GM19467 (cell line): ENCODE data around the gene ANGPT4.
"Not testable (repeated sequence)": the region's sequence is repeated elsewhere in the genome, so short reads cannot be mapped to it uniquely, and the experiment has no call there.

Source experiments
- ATAC-seq: cut with Tn5 transposase; IDR thresholded peaks from one replicate; pipeline ENCODE4 v1.9.1; 2021; ENCODE audit warnings: mild to moderate bottlenecking, moderate library complexity; ENCODE audit not compliant: unreplicated experiment

ANGPT4 gene

GRCh38 chr20:909641-910040 is 6.5 kb downstream of the ANGPT4 start:
- ATAC-seq = no peak

DNA sequence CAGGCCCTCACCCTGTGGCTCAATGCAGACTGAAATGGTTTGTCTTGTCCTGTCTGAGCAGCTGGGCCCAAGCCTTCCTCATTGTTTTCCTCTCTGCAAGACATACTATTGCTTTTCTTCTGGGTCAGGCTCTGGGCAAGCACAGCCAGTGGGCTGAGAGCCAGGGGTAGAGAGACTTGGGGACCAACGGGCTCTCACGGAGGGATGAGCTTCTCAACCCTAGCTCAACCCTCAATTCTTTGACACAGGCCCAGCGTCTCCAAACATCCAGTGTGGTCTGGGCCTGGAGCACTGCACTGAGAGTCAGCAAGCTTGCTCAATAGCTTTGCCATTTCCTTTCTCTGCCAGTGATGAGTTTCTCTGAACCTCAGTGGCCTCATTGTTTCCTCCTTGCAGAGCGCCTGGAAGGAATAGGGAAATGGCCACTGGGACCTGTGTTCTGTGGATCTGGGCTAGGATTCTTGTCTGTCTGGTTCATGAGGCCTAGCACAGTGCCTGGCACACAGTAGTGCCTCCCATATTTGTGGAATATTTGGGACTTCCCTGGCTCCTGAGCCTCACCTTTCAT is 9.3 kb downstream of the ANGPT4 start:
- no peak for ATAC-seq

- no peak for ATAC-seq
Observed at GRCh38 chr20:906001-906520, 10.1 kb downstream of the ANGPT4 start.

DNA sequence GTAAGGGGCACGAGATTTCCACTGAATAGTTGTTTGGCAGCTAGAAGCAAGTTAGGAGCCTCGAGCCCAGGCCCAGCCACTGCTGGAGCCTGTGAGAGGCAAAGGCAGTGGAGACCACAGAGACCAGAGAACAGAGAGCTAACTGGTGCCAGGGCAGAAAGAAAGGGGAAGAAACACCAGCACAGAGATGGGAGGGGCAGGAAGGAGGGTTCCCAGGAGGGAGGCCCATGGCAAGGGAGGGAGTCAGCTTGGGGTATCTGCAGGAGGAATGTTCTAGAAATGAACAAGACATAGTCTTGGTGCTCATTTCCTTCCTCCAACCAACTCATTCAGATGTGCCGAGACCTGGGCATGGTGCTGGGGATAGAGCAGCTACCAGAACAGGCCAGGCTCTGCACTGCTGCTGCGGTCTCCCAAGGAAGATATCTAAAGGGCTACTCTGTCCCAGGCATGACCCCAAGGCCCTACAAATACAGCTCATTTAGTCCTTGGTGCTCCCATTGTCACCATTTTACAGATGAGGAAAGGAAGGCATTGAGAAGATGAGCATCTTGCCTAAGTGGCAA is 10.7 kb downstream of the ANGPT4 start:
- ATAC-seq = no peak

DNA sequence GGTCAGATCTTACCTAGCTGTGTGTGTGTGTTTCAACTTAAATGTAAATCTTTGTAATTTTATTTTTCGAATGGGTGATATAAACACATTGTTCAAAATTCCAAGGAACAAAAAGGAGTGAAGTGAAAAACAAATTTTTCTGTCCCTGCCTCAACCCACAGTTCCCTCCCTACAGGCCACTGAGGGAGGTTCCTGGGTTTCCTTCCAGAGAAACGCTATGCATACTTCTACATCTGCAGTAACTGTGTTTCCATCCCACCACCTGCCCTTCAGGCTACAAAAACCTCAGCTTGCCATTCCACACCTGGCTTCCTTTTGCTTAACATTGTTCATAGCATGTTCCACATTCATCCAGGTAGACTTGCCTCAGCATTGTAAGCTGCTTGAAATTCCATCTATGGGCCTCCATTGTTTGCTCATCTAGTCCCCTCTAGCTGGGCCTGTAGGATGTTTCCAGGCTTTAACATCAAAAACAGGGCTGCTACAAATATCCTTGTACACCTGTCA is 12.0 kb downstream of the ANGPT4 start:
- no peak for ATAC-seq

DNA sequence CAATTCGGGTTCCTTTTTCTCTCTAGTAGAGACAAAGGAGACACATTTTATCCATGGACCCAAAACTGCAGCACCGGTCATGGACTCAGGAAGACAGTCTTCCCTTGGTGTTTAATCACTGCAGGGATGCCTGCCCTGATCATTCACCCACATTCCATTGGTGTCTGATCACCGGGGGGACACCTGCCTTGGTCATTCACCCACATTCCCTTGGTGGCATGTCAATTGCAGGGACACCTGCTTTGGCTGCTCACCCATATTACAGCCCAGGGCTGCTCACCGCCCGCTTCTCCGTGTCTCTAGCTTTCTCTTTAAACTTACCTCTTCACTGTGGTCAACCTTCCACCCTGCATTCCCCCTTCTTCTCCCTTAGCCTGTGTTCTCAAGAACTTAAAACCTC is 18.7 kb downstream of the ANGPT4 start:
- not testable (repeated sequence) for ATAC-seq

DNA sequence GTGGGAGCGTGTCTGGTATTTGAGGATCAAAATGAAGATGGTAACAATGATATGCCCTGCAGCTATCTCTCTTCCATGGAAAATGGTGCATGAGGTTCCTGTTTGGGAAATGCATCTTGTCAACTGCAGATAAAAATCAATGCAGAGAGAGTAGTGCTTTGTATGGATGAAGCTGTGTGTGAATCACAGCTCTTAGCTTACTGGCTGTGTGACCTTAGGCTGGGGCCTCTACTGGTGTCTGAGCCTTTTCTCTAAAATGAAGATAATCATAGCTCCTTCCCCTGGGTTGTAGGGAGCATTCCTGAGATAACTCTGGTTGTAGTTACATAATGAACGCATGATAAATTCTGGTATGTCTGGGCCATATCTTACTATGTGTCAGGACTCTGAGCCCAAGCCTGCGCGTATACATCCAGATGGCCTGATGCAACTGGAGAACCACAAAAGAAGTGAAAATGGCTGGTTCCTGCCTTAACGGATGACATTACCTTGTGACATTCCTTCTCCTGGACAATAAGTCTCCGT is 19.6 kb downstream of the ANGPT4 start:
- no peak for ATAC-seq

GRCh38 chr20:892371-892770 is 23.8 kb downstream of the ANGPT4 start:
- ATAC-seq = not testable (repeated sequence)

DNA sequence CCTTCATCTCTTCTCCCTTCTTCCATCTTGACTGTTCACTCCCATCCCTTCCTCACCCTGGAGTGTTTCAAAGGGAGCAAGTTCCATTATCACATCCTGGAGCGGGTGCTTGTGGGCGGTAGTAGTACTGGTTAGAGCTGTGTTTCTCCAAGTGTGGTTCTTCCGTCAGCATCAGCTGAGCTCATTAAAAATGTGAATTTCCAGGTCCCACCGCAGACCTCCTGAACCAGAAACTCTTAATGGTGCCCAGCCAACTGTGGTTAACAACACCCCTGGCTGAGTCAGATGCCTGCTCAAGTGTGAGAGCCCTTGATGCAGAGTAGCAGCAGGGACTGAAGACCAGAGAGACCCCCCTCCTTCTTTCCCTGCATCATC is 24.4 kb downstream of the ANGPT4 start:
- ATAC-seq = no peak

GRCh38 chr20:891058-891705 is 25.0 kb downstream of the ANGPT4 start:
- no peak for ATAC-seq

- no peak for ATAC-seq
Observed at GRCh38 chr20:890666-891057, 25.5 kb downstream of the ANGPT4 start.

- ATAC-seq = no peak
Observed at GRCh38 chr20:889932-890463, 26.1 kb downstream of the ANGPT4 start.

- no peak for ATAC-seq
Observed at GRCh38 chr20:889106-889505, 27.0 kb downstream of the ANGPT4 start.

DNA sequence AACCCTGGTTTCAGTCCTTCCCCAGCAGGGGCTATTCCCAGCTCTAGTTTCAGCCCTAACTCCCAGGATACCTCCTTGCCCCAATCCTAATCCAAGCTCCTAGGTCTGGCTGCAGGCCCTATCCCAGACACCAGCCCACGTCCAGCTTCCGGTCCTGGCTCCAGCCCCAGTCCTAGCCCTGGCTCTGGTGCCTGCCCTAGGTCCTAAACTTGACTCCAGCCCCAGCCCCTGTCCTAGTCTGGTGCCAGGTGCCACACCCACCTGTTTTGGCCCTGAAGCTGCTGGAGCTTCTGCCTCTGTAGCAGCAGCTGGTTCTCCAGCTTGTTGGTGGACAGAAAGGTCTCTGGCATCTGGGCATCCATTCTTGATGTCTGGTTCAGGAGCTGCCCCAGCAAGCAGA is 28.1 kb downstream of the ANGPT4 start:
- ATAC-seq = no peak

DNA sequence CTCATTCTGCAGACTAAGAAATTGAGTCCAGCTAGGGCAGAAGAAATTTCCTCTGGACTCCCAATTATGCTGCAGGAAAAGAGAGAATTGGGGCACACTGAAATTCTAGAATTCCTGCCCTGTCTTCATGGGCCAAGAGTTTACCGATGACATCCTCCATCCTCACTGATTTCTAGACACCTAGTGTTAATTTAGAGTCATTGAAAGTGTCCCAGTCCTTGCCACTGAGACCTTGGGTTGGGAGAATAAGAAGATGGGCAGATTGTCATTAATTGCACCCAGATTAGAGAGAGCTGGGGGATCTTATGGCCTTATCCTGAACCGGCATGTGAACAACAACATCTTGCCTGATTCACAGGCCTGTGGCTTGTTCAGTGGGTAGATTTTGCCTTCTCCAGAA is 29.0 kb downstream of the ANGPT4 start:
- ATAC-seq = no peak

DNA sequence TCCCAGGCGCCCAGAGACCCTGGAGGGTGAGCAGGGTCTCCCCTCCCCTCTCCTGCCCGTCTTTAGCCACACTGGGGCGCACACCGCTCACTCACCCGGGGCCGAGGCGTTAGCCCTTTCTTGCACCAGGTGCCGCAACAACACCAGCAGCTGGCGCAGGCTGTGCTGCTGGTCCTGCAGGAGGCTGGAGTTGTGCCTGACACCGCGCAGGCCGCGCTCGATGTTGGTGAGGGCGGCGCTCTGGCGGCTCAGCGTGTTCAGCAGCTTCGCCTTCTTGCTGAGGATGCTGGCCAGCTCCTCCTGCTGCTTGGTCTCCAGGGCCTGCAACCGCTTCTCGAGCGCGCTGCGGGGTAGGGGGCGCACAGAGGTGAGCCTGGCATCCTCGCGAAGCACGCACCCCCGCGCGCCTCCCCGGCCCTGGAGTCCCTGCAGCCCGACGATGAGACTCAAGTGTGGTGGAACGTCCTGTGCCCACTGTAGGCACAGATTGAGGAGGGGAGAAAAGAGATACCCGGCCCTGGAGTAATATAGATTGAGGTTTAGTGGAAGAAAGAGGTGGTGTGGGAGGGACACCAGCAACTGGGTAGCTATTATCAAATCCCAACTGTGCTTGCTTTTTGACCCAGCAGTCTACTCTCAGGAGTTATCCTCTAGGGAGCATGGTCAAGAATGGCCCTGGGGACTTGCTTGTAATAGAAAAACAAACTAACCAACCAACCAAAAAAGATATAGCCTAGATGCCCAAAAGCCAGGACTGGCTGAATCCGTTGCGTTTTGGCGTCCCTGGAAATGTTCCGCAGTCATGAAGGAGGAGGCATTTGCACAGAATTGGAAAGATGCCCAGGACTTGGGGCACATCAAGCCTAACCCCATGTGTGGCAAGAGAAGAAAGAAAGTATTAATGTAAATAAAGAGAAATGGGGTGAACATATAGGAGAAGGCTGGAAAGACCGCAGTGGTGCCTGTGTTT is 30.9 kb downstream of the ANGPT4 start:
- ATAC-seq = no peak

DNA sequence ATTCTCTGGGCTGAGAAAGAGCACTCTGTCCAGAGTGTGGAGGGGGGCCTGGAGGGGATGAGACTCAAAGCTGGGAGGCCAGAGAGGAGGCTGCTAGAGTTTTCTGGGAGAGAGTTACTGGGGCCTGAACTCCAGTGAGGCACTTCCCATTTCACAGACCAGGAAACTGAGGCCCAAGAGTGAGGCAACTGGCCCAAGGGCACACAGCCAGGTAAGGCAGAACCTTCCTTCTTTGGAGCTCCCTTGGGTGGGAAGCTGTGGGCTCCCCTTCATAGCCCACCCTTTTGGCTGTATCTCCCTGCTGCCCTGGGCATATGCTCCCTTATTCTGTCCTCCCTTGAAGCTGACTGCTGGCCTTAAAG is 34.4 kb downstream of the ANGPT4 start:
- ATAC-seq = no peak

DNA sequence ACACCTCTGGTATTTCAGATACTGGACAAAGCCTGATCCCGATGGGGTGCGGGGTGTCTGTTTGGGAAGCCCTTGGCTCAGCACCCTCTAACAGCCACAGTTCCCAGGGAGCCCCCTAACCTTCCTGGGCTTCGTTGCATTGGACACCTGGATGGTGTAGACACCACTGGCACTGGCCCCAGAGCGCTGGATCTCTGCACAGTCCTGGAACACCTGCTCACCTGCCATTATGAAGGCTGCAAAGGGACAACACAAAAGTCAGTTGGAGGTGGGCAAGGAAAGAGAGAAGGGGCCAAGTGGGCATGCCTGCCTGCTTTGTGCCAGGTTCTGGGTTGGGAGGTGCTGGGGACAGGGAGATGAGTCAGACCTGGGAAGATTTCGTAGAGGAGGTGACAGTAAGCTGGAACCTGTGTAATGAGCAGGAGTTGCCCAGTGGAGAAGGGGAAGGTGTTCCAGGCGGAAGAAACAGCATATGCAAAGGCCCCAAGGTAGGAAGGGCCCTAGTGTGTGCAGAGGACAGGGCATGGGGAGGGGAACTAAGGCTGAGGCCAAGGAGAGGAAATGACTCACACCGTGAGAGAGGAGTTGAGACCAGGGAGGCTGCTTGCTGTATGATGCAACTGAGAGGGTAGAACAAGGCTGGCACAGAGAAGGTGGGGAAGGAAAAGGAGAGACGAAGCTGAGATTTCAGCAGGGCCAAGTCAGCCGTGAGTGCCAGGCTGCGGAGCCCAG is 34.9 kb downstream of the ANGPT4 start:
- ATAC-seq = no peak

DNA sequence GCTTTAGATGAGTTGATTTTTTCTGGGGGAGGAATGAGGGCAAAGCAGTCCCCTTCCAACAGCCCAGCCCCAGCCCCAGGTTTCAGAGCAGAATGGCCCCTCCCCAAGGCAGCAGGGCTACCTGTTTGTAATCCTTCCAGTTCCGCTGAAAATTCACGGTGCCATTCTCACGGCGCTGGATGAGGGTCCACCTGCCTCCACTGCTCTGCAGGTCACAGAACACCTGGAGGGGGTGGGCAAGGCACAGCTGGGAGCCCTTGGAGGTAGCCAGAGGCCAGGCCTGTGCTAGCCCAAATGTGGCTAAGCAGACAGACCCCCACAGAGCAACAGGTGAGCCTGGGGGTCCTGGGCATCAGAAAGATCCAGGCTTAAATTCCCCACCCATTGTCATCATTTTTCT is 36.5 kb downstream of the ANGPT4 start:
- ATAC-seq = no peak
